Vagina (tissue), 2 donors: Measurements from ENCODE around the gene CACNB2. TPM values are rescaled to one million over a fixed set of nuclear protein-coding genes. Genes with fewer than 3 reads are reported as not detected.

ENCODE experiments used
- DNase-seq, 2 donors: peaks; one replicate each; pipeline ENCODE4 v3.0.0-alpha.2; 2017; ENCODE audit errors: extremely low spot score in 2 of 2
- H3K27ac ChIP-seq: fragments of 200-600 bp; sonication (generic); one replicate; pipeline ENCODE4 v1.5.1; 2019
- H3K27me3 ChIP-seq: fragments of 200-600 bp; sonication (generic); one replicate; pipeline ENCODE4 v1.5.1; 2019
- H3K36me3 ChIP-seq, 2 donors: fragments of 200-600 bp; sonication (generic); one replicate each; pipeline ENCODE4 v1.5.1; 2017 to 2019
- H3K4me1 ChIP-seq: fragments of 200-600 bp; sonication (generic); one replicate; pipeline ENCODE4 v1.5.1; 2019
- H3K4me3 ChIP-seq, 2 donors: fragments of 200-600 bp; sonication (generic); 1 replicate in 1 of 2; 2 replicates in 1 of 2; pipeline ENCODE4 v1.5.1; 2016 to 2019
- H3K9me3 ChIP-seq: fragments of 200-600 bp; sonication (generic); one replicate; pipeline ENCODE4 v1.5.1; 2019
- CTCF ChIP-seq, 3 experiments: fragments of 450-650 bp in 2 of 3; fragments of 200-600 bp in 1 of 3; sonication (generic) in 1 of 3; IDR thresholded peaks; one replicate each; pipeline ENCODE4 v1.5.1; 2017 to 2019; ENCODE audit warnings: antibody characterized with exemption in 3 of 3, mild to moderate bottlenecking in 2 of 3, moderate library complexity in 2 of 3
- POLR2A ChIP-seq, 2 donors: fragments of 450-650 bp; IDR thresholded peaks; one replicate each; pipeline ENCODE4 v1.6.1; 2017; ENCODE audit warnings: antibody characterized with exemption in 2 of 2, mild to moderate bottlenecking in 2 of 2, moderate library complexity in 2 of 2
- POLR2AphosphoS5 ChIP-seq, 2 donors: sonication (generic); formaldehyde crosslinking; IDR thresholded peaks; one replicate each; pipeline ENCODE4 v1.9.0; 2017; ENCODE audit warnings: antibody characterized with exemption in 2 of 2, mild to moderate bottlenecking in 2 of 2, low read depth in 1 of 2; ENCODE audit not compliant: insufficient read depth in 1 of 2
- intact Hi-C: fragments of 100-400 bp; cut with DNase I; formaldehyde crosslinking; loops from one replicate; pipeline ENCODE4 v1.15.1; 2023
- total RNA-seq: library from RNA; depleted of rRNA; stranded (reverse); fragments of >200 nt; gene quantifications from one replicate; pipeline ENCODE4 v1.2.3, GENCODE V29; 2016

Gene CACNB2
- total RNA-seq, 1 donor from 2014 or later, result 12.8 TPM

- no peak for DNase-seq
- Histone ChIP-seq H3K4me3 (no peak overlapping the region), H3K27ac (no peak overlapping the region), H3K9me3 (no peaks in the 10 kb centered on the region), H3K36me3 (no peaks in the 10 kb centered on the region), H3K27me3 (no peaks in the 10 kb centered on the region), H3K4me1 (no peaks in the 10 kb centered on the region)
- TF ChIP-seq CTCF (IDR thresholded peaks at IDR 0.05), result no peak
- intact Hi-C loops, result no loop called here
These were observed 45.4 kb downstream of the CACNB2 start for GRCh38 chr10:18185621-18186020.

- Histone ChIP-seq H3K4me1 (peaks cover 4% of the 10 kb centered on the region), H3K36me3 (no peaks in the 10 kb centered on the region), H3K27ac (no peak overlapping the region), H3K27me3 (no peaks in the 10 kb centered on the region), H3K9me3 (no peaks in the 10 kb centered on the region), H3K4me3 (no peak overlapping the region)
- DNase-seq, result no peak
- no peak for TF ChIP-seq POLR2AphosphoS5 (IDR thresholded peaks at IDR 0.05; ENCODE audit: insufficient read depth in 1 of 2, low read depth in 1 of 2)
- no peak for TF ChIP-seq POLR2A (IDR thresholded peaks at IDR 0.05)
- TF ChIP-seq CTCF (IDR thresholded peaks at IDR 0.05), result no peak
- intact Hi-C loops, result no loop called here
These were observed 50.6 kb downstream of the CACNB2 start for GRCh38 chr10:18190840-18191239.

- peaks cover 4% of the 10 kb centered on the region for H3K4me1 ChIP-seq
- intact Hi-C loops, result no loop called here
- peak overlapping the region; percentile 21 for H3K27ac ChIP-seq
- TF ChIP-seq POLR2AphosphoS5 (IDR thresholded peaks at IDR 0.05; ENCODE audit: insufficient read depth in 1 of 2, low read depth in 1 of 2), result no peak
- TF ChIP-seq POLR2A (IDR thresholded peaks at IDR 0.05), result no peak
- TF ChIP-seq CTCF (IDR thresholded peaks at IDR 0.05), result no peak
- H3K4me3 ChIP-seq, result no peak overlapping the region
- no peaks in the 10 kb centered on the region for H3K9me3 ChIP-seq
- H3K36me3 ChIP-seq, result no peaks in the 10 kb centered on the region
- DNase-seq, result no peak
- H3K27me3 ChIP-seq, result no peaks in the 10 kb centered on the region
These were observed 54.4 kb downstream of the CACNB2 start for GRCh38 chr10:18194634-18195033.

- TF ChIP-seq CTCF (IDR thresholded peaks at IDR 0.05), result no peak
- no peak for TF ChIP-seq POLR2AphosphoS5 (IDR thresholded peaks at IDR 0.05; ENCODE audit: insufficient read depth in 1 of 2, low read depth in 1 of 2)
- TF ChIP-seq POLR2A (IDR thresholded peaks at IDR 0.05), result no peak
- H3K27me3 ChIP-seq, result no peaks in the 10 kb centered on the region
- no peaks in the 10 kb centered on the region for H3K36me3 ChIP-seq
- H3K9me3 ChIP-seq, result no peaks in the 10 kb centered on the region
- no peak for DNase-seq
- intact Hi-C loops, result no loop called here
- H3K27ac ChIP-seq, result peak overlapping the region; percentile 21
- H3K4me1 ChIP-seq, result peaks cover 4% of the 10 kb centered on the region
- no peak overlapping the region for H3K4me3 ChIP-seq
These were observed 55.0 kb downstream of the CACNB2 start for GRCh38 chr10:18195060-18195799.

GRCh38 chr10:18196806-18197550, 56.8 kb downstream of the CACNB2 start:
- Histone ChIP-seq H3K27ac (no peak overlapping the region), H3K4me1 (peaks cover 4% of the 10 kb centered on the region), H3K4me3 (no peak overlapping the region), H3K9me3 (no peaks in the 10 kb centered on the region), H3K27me3 (no peaks in the 10 kb centered on the region), H3K36me3 (no peaks in the 10 kb centered on the region)
- DNase-seq, result no peak
- intact Hi-C loops, result no loop called here
- TF ChIP-seq CTCF (IDR thresholded peaks at IDR 0.05) (no peak), POLR2AphosphoS5 (IDR thresholded peaks at IDR 0.05; ENCODE audit: insufficient read depth in 1 of 2, low read depth in 1 of 2) (no peak), POLR2A (IDR thresholded peaks at IDR 0.05) (no peak)
